Panc1 (cell line): ENCODE results near the gene BLOC1S2. TPM values are rescaled to one million over a fixed set of nuclear protein-coding genes. Genes with fewer than 3 reads are reported as not detected.

ENCODE experiments used
- ATAC-seq: fragments of 200-7000 bp; cut with Tn5 transposase; 2 replicates; pipeline ENCODE4 v1.9.1; 2020; ENCODE audit warnings: mild to moderate bottlenecking, moderate library complexity
- BruUV-seq: library from RNA; stranded (reverse); fragments of 400-500 nt; replicated peaks from 2 replicates; lab custom pipeline; 2021; lab: Mats Ljungman, UMichigan
- CTCF ChIA-PET: fragments of 300-600 bp; sonication (Branson Sonifier 250); formaldehyde crosslinking; loops from one replicate; lab custom pipeline; 2022; ENCODE audit warnings: antibody characterized with exemption; lab: Charles Lee
- POLR2A ChIA-PET: fragments of 300-600 bp; sonication (Branson Sonifier 250); formaldehyde crosslinking; loops from one replicate; lab custom pipeline; 2022; ENCODE audit warnings: antibody characterized with exemption; lab: Charles Lee
- DNase-seq: peaks from one replicate; pipeline ENCODE4 v3.0.0-alpha.2; 2010; ENCODE audit warnings: low read depth, low spot score
- H3K27ac ChIP-seq: 2 replicates; pipeline ENCODE4 v1.5.1; 2011; ENCODE audit warnings: mild to moderate bottlenecking, low read length, inconsistent platforms
- H3K27me3 ChIP-seq: fragments of 200-500 bp; sonication (Bioruptor generic); 2 replicates; pipeline ENCODE4 v1.6.0; 2014; ENCODE audit warnings: low read length, inconsistent platforms; ENCODE audit not compliant: control insufficient read depth, insufficient read depth
- H3K36me3 ChIP-seq: fragments of 200-500 bp; sonication (Bioruptor generic); 2 replicates; pipeline ENCODE4 v1.5.1; 2014; ENCODE audit warnings: inconsistent platforms, mild to moderate bottlenecking, low read length, moderate library complexity; ENCODE audit not compliant: control insufficient read depth, insufficient read depth
- H3K4me1 ChIP-seq: 2 replicates; pipeline ENCODE4 v1.5.1; 2011; ENCODE audit warnings: inconsistent platforms, mild to moderate bottlenecking, low read length, moderate library complexity; ENCODE audit not compliant: control insufficient read depth, insufficient read depth
- H3K4me3 ChIP-seq, 2 experiments: 2 replicates each; pipeline ENCODE4 v1.5.1; 2011 to 2012; ENCODE audit warnings: low read depth in 2 of 2, low read length in 2 of 2, mild to moderate bottlenecking in 2 of 2, inconsistent platforms in 1 of 2, moderate library complexity in 1 of 2
- H3K9me3 ChIP-seq: fragments of 200-500 bp; sonication (Bioruptor generic); 2 replicates; pipeline ENCODE4 v1.5.1; 2014; ENCODE audit warnings: low read depth, mild to moderate bottlenecking, inconsistent platforms, low read length, moderate library complexity; ENCODE audit not compliant: control insufficient read depth, insufficient read depth
- POLR2AphosphoS5 ChIP-seq: IDR thresholded peaks from 2 replicates; pipeline ENCODE4 v1.6.1; 2012; ENCODE audit warnings: mild to moderate bottlenecking, low read depth, low read length, moderate library complexity
- SIN3A ChIP-seq: IDR thresholded peaks from 2 replicates; pipeline ENCODE4 v1.6.1; 2012; ENCODE audit warnings: low read depth, mild to moderate bottlenecking, low read length, moderate library complexity, borderline replicate concordance; ENCODE audit not compliant: insufficient read depth
- TCF7L2 ChIP-seq: IDR thresholded peaks from 2 replicates; pipeline ENCODE4 v1.6.1; 2011; ENCODE audit warnings: mild to moderate bottlenecking, low read depth, low read length, inconsistent platforms
- in situ Hi-C: cut with HindIII; loops from 2 replicates; pipeline ENCODE4 v1.10.0; 2016; ENCODE audit warnings: low sequenced_read_pairs, low pct_unique_long_range_greater_than_20kb
- intact Hi-C: fragments of 100-400 bp; cut with micrococcal nuclease; formaldehyde crosslinking; loops from one replicate; pipeline ENCODE4 v1.10.0; 2022; ENCODE audit not compliant: unreplicated experiment
- total RNA-seq: library from RNA; stranded (reverse); gene quantifications from one replicate; pipeline ENCODE4 v1.2.1, GENCODE V29; 2021; ENCODE audit not compliant: unreplicated experiment
- TF ChIP-seq, protein P1 (sequence below), 2 experiments: IDR thresholded peaks; 2 replicates each; pipeline ENCODE4 v1.6.1; 2011 to 2012; ENCODE audit warnings: low read depth in 2 of 2, control low read depth in 1 of 2, low read length in 1 of 2, mild to moderate bottlenecking in 1 of 2, moderate library complexity in 1 of 2; ENCODE audit not compliant: insufficient read depth in 1 of 2
- TF ChIP-seq, protein P2 (sequence below): fragments of 450-650 bp; IDR thresholded peaks from 2 replicates; pipeline ENCODE4 v1.5.1; 2017; ENCODE audit warnings: mild to moderate bottlenecking

The BLOC1S2 gene
- total RNA-seq, 1 experiment from 2014 or later, result 39.3 TPM

DNA sequence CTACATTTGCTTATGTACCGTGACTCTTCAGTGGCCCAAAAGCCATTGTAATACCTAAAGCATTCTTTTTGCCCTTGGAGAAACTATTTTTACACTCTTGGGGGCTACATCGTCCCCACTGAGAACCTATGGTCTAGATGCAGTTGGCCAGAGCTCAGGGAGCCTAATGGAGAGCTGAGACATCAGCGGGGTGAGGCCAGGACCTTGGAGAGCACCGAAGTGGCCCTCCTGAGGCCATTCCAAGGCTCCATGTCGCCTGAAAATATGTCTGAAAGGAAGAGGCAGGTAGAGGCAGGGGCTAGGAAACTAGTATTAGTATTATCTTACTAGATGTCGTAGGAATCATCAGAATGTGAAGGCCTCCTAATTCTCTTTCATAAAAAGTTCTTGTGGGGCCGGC lies 38.7 kb upstream of the BLOC1S2 start:
- Histone ChIP-seq H3K27me3 (peaks cover 12% of the 10 kb centered on the region), H3K9me3 (no peaks in the 10 kb centered on the region), H3K36me3 (no peaks in the 10 kb centered on the region), H3K27ac (no peak overlapping the region), H3K4me1 (no peaks in the 10 kb centered on the region), H3K4me3 (no peak overlapping the region)
- TF ChIP-seq, protein P1, sequence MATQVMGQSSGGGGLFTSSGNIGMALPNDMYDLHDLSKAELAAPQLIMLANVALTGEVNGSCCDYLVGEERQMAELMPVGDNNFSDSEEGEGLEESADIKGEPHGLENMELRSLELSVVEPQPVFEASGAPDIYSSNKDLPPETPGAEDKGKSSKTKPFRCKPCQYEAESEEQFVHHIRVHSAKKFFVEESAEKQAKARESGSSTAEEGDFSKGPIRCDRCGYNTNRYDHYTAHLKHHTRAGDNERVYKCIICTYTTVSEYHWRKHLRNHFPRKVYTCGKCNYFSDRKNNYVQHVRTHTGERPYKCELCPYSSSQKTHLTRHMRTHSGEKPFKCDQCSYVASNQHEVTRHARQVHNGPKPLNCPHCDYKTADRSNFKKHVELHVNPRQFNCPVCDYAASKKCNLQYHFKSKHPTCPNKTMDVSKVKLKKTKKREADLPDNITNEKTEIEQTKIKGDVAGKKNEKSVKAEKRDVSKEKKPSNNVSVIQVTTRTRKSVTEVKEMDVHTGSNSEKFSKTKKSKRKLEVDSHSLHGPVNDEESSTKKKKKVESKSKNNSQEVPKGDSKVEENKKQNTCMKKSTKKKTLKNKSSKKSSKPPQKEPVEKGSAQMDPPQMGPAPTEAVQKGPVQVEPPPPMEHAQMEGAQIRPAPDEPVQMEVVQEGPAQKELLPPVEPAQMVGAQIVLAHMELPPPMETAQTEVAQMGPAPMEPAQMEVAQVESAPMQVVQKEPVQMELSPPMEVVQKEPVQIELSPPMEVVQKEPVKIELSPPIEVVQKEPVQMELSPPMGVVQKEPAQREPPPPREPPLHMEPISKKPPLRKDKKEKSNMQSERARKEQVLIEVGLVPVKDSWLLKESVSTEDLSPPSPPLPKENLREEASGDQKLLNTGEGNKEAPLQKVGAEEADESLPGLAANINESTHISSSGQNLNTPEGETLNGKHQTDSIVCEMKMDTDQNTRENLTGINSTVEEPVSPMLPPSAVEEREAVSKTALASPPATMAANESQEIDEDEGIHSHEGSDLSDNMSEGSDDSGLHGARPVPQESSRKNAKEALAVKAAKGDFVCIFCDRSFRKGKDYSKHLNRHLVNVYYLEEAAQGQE (IDR thresholded peaks at IDR 0.05; ENCODE audit: insufficient read depth in 1 of 2, low read depth in 2 of 2, low read length in 1 of 2), result peak; percentile 92 to 93
- TF ChIP-seq TCF7L2 (no peak), POLR2AphosphoS5 (no peak), SIN3A (no peak)
- TF ChIP-seq, protein P2, sequence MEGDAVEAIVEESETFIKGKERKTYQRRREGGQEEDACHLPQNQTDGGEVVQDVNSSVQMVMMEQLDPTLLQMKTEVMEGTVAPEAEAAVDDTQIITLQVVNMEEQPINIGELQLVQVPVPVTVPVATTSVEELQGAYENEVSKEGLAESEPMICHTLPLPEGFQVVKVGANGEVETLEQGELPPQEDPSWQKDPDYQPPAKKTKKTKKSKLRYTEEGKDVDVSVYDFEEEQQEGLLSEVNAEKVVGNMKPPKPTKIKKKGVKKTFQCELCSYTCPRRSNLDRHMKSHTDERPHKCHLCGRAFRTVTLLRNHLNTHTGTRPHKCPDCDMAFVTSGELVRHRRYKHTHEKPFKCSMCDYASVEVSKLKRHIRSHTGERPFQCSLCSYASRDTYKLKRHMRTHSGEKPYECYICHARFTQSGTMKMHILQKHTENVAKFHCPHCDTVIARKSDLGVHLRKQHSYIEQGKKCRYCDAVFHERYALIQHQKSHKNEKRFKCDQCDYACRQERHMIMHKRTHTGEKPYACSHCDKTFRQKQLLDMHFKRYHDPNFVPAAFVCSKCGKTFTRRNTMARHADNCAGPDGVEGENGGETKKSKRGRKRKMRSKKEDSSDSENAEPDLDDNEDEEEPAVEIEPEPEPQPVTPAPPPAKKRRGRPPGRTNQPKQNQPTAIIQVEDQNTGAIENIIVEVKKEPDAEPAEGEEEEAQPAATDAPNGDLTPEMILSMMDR, result no peak
- no TSS peak for BruUV-seq
- no peak for DNase-seq
- intact Hi-C loops, result no loop called here
- POLR2A ChIA-PET, result no interaction called here
- no peak for ATAC-seq
- in situ Hi-C loops, result no loop called here
- CTCF ChIA-PET, result no interaction called here

DNA sequence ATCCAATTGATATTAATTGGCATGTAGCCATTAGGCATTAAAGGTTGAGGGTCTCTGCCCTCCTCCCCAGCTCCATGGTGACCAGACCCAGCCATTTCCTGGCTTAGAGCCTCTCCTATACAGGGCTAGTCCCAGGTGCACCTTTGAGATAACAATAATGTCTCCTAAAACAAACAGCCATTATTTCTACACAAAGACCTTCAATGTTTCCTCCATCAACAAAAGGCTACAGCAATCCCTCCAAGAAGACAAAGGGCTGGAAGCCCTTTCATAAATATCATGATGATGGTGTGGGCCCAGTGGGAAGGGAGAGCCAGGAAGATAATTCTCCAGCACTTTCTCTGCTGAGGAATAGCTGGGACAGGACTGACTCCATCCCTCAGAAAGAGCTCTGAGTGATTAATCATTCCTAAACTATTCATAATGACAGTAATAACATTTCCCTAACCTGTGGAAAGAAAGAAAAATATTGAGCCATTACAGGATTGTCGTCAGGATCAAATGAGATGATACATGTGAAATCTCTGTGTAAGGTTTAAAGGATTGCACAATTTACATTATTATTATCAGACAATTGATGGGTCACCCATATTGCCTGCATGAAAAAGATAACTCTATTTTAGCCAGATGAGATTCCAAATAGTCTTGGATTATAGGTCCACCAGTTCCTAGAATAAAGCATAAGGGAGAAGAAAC lies 33.4 kb upstream of the BLOC1S2 start:
- DNase-seq (no peak), ATAC-seq (no peak)
- BruUV-seq, result no TSS peak
- ChIA-PET CTCF (no interaction called here), POLR2A (no interaction called here)
- Histone ChIP-seq H3K9me3 (no peaks in the 10 kb centered on the region), H3K4me1 (no peaks in the 10 kb centered on the region), H3K36me3 (no peaks in the 10 kb centered on the region), H3K4me3 (no peak overlapping the region), H3K27ac (no peak overlapping the region), H3K27me3 (peaks cover 14% of the 10 kb centered on the region; the same call in 1 of the 2 replicates)
- TF ChIP-seq TCF7L2, result no peak
- TF ChIP-seq, protein P1 (IDR thresholded peaks at IDR 0.05; ENCODE audit: insufficient read depth in 1 of 2, low read depth in 2 of 2, low read length in 1 of 2), result no peak
- TF ChIP-seq POLR2AphosphoS5, result no peak
- TF ChIP-seq, protein P2, result no peak
- no peak for TF ChIP-seq SIN3A
- intact Hi-C loops, result no loop called here
- in situ Hi-C loops, result no loop called here
